ENCODE measurements around the gene ENPP4. TPM values are rescaled to one million over a fixed set of nuclear protein-coding genes. Genes with fewer than 3 reads are reported as not detected.
A peak's percentile ranks its signal among the peaks of the same experiment; 100 is the strongest.
"Not testable (repeated sequence)": the region's sequence is repeated elsewhere in the genome, so short reads cannot be mapped to it uniquely, and the experiment has no call there.

ENPP4 gene, protein sequence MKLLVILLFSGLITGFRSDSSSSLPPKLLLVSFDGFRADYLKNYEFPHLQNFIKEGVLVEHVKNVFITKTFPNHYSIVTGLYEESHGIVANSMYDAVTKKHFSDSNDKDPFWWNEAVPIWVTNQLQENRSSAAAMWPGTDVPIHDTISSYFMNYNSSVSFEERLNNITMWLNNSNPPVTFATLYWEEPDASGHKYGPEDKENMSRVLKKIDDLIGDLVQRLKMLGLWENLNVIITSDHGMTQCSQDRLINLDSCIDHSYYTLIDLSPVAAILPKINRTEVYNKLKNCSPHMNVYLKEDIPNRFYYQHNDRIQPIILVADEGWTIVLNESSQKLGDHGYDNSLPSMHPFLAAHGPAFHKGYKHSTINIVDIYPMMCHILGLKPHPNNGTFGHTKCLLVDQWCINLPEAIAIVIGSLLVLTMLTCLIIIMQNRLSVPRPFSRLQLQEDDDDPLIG
- total RNA-seq (2014; rRNA removed; shearing (Covaris generic)) = 5.7 and 7.1 TPM in 2 replicates
- 8.8 and 9.2 TPM in 2 replicates for total RNA-seq (2022)
- Bru-seq, nascent RNA = percentile 80 among the genes with signal in this experiment
- BruChase-seq, experiment 1, labeled RNA remaining after a 6-hour chase = percentile 46 among the genes with signal in this experiment
- percentile 82 among the genes with signal in this experiment for BruChase-seq, experiment 2, labeled RNA remaining after a 2-hour chase
- long read RNA-seq, full-length matches to known transcripts = 8 of 17 reads
- long read RNA-seq, partial matches to known transcripts = 9 of 17 reads
- long read RNA-seq, other reads (novel, unspliced or antisense) = 0 of 17 reads

DNA sequence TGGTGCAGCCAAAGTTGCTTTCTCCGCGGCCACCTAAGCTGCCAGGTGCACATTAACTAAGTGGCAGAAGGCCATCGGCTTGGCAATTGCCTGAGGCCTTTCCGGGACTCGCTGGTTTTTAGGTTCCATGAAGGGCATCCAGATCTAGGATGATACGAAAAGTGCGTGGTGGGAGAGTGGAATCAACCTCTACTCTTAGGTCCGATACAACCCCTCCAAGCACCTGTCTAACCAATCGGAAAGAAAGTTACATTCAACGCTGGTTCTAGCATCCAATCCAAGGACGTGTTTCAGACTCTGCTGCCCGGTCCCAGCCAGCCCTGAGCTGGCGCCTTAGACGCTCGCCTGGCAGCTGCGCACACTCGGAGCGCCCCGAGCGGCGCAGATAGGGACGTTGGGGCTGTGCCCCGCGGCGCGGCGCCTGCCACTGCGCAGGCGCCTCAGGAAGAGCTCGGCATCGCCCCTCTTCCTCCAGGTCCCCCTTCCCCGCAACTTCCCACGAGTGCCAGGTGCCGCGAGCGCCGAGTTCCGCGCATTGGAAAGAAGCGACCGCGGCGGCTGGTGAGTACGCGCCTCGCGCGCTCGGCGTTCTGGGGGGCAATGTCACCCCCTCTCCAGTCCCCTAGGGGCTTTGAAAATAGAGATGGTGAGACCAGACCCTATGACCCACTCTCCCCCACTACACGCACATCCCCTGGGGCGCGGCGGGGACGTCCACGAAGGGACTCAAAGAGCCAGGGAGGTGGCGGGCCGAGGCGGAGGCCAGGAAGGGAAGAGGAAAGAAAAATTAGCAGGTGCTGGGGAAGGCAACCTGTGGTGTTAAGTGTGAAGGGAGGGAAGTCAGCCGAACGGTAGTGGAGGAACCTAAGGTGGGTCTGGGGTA, at the start of gene ENPP4:
Gene ENPP4 (plus strand): TSS at position 361 of the 883 bp plus-strand sequence. CDS start 9,595 bp downstream, outside the sequence.
- Histone ChIP-seq H3K36me3 (ENCODE audit: insufficient read depth, low read length) (0 out of 2 replicates have a peak, but pooled peaks cover 3% of the 10 kb centered on the region), H4K20me1 (ENCODE audit: insufficient read depth, low read length) (no peaks in the 10 kb centered on the region), H3K9me3 (ENCODE audit: low read length) (no peaks in the 10 kb centered on the region), H3K9me2 (ENCODE audit: insufficient read depth, low read length) (no peaks in the 10 kb centered on the region), H3K27ac (ENCODE audit: low read depth, low read length, poor library complexity, severe bottlenecking) (peak within 1 kb of the TSS; percentile 57), H3K4me3 (ENCODE audit: low read depth, low read length, poor library complexity, severe bottlenecking) (peak within 1 kb of the TSS; percentile 84), H3K4me2 (ENCODE audit: low read length) (peak within 1 kb of the TSS; percentile 94), H3K4me1 (ENCODE audit: insufficient read depth, low read length, poor library complexity, severe bottlenecking) (peaks cover 18% of the 10 kb centered on the region), H3K79me2 (ENCODE audit: insufficient read depth, low read depth, low read length) (peaks cover 38% of the 10 kb centered on the region), H2AFZ (ENCODE audit: low read length) (peak within 1 kb of the TSS; percentile 98)
- ChIA-PET CTCF (ENCODE audit: unreplicated experiment) (interaction anchor here (0.5 to 1.4 kb wide), 3 partner anchors 39 to 427 kb away, joined by 3 to 7 read pairs (median 6); no protein-coding TSS in a partner anchor), POLR2A (interaction anchor here (0.5 to 2.6 kb wide), 14 partner anchors 8 to 1218 kb away, joined by 3 to 16 read pairs (median 3); partner anchors contain the start of gene ENPP5)
- DNase-seq (ENCODE audit: low spot score) = peak; percentile 96
- intact Hi-C loops (cut with micrococcal nuclease; ENCODE audit: unreplicated experiment) = loop anchor here (5.0 to 10.0 kb wide), 2 partner anchors 247 to 525 kb away; partner anchors contain the start of genes CYP39A1 and SLC25A27
- BruUV-seq (replicated peaks) = no TSS peak
- TF ChIP-seq, protein P1, sequence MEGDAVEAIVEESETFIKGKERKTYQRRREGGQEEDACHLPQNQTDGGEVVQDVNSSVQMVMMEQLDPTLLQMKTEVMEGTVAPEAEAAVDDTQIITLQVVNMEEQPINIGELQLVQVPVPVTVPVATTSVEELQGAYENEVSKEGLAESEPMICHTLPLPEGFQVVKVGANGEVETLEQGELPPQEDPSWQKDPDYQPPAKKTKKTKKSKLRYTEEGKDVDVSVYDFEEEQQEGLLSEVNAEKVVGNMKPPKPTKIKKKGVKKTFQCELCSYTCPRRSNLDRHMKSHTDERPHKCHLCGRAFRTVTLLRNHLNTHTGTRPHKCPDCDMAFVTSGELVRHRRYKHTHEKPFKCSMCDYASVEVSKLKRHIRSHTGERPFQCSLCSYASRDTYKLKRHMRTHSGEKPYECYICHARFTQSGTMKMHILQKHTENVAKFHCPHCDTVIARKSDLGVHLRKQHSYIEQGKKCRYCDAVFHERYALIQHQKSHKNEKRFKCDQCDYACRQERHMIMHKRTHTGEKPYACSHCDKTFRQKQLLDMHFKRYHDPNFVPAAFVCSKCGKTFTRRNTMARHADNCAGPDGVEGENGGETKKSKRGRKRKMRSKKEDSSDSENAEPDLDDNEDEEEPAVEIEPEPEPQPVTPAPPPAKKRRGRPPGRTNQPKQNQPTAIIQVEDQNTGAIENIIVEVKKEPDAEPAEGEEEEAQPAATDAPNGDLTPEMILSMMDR (conservative IDR thresholded peaks at IDR 0.05; ENCODE audit: low read length) = peak; percentile 22; the same call in 1 of the 2 replicates
- no peak for TF ChIP-seq EZH2phosphoT487 (IDR thresholded peaks at IDR 0.05; ENCODE audit: borderline replicate concordance, low read depth, low read length)

DNA sequence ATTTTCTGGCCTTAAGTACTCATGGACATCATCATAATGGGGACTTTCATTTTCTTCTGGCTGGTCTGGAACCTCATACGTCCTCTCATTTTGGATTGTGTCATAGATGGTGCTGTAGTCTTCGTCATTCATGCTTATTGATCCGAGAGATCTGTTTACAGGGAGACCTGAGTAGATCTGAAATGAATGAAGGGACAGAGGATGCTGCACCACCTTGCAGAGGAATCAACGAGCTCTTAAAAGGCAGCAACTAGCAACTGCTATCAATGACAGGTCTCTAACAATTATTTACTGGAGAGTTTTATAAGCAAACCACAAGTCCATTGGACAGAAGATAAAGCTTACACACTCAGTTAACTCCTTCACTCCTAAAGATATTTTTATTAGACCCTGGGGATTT, 49.7 kb upstream of the ENPP4 start:
- Histone ChIP-seq H3K79me2 (ENCODE audit: insufficient read depth, low read depth, low read length) (no peaks in the 10 kb centered on the region), H4K20me1 (ENCODE audit: insufficient read depth, low read length) (no peaks in the 10 kb centered on the region), H2AFZ (ENCODE audit: low read length) (no peak overlapping the region), H3K9me2 (ENCODE audit: insufficient read depth, low read length) (no peaks in the 10 kb centered on the region), H3K4me1 (ENCODE audit: insufficient read depth, low read length, poor library complexity, severe bottlenecking) (no peaks in the 10 kb centered on the region), H3K36me3 (ENCODE audit: insufficient read depth, low read length) (no peaks in the 10 kb centered on the region), H3K9me3 (ENCODE audit: low read length) (no peaks in the 10 kb centered on the region), H3K4me3 (ENCODE audit: low read depth, low read length, poor library complexity, severe bottlenecking) (no peak overlapping the region), H3K4me2 (ENCODE audit: low read length) (no peak overlapping the region), H3K27ac (ENCODE audit: low read depth, low read length, poor library complexity, severe bottlenecking) (no peak overlapping the region)
- ChIA-PET POLR2A (no interaction called here), CTCF (ENCODE audit: unreplicated experiment) (no interaction called here)
- TF ChIP-seq, protein P1 (conservative IDR thresholded peaks at IDR 0.05; ENCODE audit: low read length) = no peak
- no peak for TF ChIP-seq EZH2phosphoT487 (IDR thresholded peaks at IDR 0.05; ENCODE audit: borderline replicate concordance, low read depth, low read length)
- intact Hi-C loops (cut with micrococcal nuclease; ENCODE audit: unreplicated experiment) = no loop called here
- no peak for DNase-seq (ENCODE audit: low spot score)
- BruUV-seq (replicated peaks) = no TSS peak

DNA sequence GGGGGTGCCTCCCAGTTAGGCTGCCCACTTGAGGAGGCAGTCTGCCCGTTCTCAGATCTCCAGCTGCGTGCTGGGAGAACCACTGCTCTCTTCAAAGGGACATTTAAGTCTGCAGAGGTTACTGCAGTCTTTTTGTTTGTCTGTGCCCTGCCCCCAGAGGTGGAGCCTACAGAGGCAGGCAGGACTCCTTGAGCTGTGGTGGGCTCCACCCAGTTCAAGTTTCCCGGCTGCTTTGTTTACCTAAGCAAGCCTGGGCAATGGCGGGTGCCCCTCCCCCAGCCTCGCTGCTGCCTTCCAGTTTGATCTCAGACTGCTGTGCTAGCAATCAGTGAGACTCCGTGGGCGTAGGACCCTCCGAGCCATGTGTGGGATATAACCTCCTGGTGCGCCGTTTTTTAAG, 44.1 kb upstream of the ENPP4 start:
- CTCF ChIA-PET (ENCODE audit: unreplicated experiment); H3K79me2 ChIP-seq (ENCODE audit: insufficient read depth, low read depth, low read length); BruUV-seq (replicated peaks); H4K20me1 ChIP-seq (ENCODE audit: insufficient read depth, low read length); intact Hi-C loops (cut with micrococcal nuclease; ENCODE audit: unreplicated experiment); H3K4me2 ChIP-seq (ENCODE audit: low read length); H3K4me1 ChIP-seq (ENCODE audit: insufficient read depth, low read length, poor library complexity, severe bottlenecking); H3K4me3 ChIP-seq (ENCODE audit: low read depth, low read length, poor library complexity, severe bottlenecking); DNase-seq (ENCODE audit: low spot score); H3K27ac ChIP-seq (ENCODE audit: low read depth, low read length, poor library complexity, severe bottlenecking); H3K9me2 ChIP-seq (ENCODE audit: insufficient read depth, low read length); H2AFZ ChIP-seq (ENCODE audit: low read length); H3K9me3 ChIP-seq (ENCODE audit: low read length); H3K36me3 ChIP-seq (ENCODE audit: insufficient read depth, low read length); POLR2A ChIA-PET: not testable (repeated sequence)
